ENCODE results near the gene FSIP1.

The FSIP1 gene

DNA sequence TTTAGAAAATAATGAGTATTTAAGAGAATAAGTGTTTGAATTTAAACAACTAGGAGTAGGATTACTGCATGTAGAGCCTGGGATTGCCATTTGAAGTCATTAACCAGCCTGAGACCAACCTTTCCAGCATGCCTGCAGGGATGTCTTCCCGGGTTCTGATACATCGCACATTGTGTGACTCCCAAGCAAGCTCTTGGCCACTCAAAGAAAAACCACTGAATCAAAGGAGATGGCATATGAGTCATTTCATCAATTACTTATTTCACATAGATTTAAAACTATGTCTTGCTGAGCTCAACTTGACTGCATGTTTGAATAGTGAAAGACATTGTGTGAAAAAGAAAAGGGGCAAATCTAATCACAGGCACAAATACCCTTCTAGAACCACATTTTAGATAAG, 216.8 kb downstream of the FSIP1 start:
- in situ Hi-C loops (cut with MboI; ENCODE audit: low sequenced_read_pairs, unreplicated experiment), result loop anchor here (25.0 kb wide), 1 partner anchor 254 kb away; no protein-coding TSS in a partner anchor
- TF ChIP-seq, protein P1, sequence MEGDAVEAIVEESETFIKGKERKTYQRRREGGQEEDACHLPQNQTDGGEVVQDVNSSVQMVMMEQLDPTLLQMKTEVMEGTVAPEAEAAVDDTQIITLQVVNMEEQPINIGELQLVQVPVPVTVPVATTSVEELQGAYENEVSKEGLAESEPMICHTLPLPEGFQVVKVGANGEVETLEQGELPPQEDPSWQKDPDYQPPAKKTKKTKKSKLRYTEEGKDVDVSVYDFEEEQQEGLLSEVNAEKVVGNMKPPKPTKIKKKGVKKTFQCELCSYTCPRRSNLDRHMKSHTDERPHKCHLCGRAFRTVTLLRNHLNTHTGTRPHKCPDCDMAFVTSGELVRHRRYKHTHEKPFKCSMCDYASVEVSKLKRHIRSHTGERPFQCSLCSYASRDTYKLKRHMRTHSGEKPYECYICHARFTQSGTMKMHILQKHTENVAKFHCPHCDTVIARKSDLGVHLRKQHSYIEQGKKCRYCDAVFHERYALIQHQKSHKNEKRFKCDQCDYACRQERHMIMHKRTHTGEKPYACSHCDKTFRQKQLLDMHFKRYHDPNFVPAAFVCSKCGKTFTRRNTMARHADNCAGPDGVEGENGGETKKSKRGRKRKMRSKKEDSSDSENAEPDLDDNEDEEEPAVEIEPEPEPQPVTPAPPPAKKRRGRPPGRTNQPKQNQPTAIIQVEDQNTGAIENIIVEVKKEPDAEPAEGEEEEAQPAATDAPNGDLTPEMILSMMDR (IDR thresholded peaks at IDR 0.05; ENCODE audit: borderline replicate concordance, control extremely low read depth, extremely low read depth, insufficient read depth, missing control alignments), result no peak
- no peak for DNase-seq (ENCODE audit: low spot score)

DNA sequence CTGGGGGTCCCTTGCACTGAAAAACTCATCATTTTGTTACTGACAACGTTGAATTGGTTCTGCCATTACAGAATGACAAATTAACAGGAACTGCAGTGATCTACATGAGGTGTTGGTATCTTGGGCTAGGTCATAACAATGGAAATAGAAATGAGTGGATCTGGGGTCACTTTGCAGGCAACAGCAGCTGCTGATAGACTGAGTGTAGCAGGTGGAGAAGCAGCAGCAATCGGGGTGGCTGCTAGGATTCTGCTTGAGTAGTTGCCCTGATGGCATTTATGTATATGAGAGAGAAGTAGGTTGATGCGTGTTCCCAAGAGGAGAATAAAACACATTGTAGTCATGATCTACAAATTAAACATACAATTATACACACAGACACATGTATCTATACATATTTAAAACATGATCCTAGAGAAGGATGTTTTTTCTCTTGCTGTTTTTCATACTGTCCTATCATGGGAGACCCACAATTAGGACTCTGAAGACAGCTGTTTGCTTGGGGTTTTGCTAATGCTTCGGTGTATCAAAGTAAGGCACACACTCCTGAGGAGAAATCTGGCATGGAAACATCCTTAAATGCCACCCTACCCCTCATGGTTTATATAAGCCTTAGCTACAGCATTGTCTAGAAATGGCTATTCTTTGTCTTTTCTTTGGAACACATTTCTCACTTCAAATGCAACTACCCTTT, 217.5 kb downstream of the FSIP1 start:
- TF ChIP-seq, protein P1 (IDR thresholded peaks at IDR 0.05; ENCODE audit: borderline replicate concordance, control extremely low read depth, extremely low read depth, insufficient read depth, missing control alignments), result no peak
- in situ Hi-C loops (cut with MboI; ENCODE audit: low sequenced_read_pairs, unreplicated experiment), result loop anchor here (25.0 kb wide), 1 partner anchor 253 kb away; no protein-coding TSS in a partner anchor
- DNase-seq (ENCODE audit: low spot score), result no peak

DNA sequence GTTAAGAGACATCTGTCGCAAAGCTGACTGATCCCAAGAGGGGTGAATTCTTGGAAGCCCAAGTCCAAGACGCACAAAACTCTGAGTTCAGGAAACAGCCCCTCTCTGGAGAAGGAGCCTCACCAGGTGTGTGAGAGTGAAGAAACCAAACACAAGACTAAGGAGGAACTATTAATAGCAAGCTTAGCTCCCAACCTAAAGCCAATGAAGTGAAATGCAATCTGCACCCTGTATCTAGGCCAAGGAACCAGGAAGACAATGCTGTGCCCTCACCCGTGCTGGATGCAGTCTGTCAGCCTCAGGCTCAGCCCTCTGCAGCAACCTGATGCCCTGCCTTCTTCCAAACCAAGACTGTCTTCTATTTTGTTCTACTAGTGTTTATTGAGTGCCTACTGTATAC, 224.2 kb downstream of the FSIP1 start:
- DNase-seq (ENCODE audit: low spot score), result no peak
- TF ChIP-seq, protein P1 (IDR thresholded peaks at IDR 0.05; ENCODE audit: borderline replicate concordance, control extremely low read depth, extremely low read depth, insufficient read depth, missing control alignments), result no peak
- in situ Hi-C loops (cut with MboI; ENCODE audit: low sequenced_read_pairs, unreplicated experiment), result loop anchor here (25.0 kb wide), 1 partner anchor 246 kb away; no protein-coding TSS in a partner anchor

DNA sequence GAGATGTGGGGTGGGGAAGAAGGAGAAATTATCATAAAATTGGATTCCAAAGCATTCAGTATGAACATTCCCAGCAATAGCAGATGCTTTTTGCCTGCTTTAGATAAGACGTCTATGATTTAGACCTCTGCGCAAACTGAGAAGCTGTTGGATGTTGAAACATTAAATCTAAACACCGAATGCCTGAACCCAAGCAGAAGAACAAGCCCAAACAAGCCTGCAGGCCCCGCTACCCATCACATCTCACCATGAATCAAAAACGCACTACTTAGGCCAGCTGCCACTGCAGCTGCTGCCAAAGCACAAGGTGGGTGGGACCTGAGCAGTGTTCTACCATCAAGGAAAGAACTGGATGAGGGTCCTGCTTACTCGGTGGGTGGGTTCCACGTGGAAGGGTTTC, 226.2 kb downstream of the FSIP1 start:
- TF ChIP-seq, protein P1 (IDR thresholded peaks at IDR 0.05; ENCODE audit: borderline replicate concordance, control extremely low read depth, extremely low read depth, insufficient read depth, missing control alignments), result no peak
- in situ Hi-C loops (cut with MboI; ENCODE audit: low sequenced_read_pairs, unreplicated experiment), result loop anchor here (25.0 kb wide), 1 partner anchor 244 kb away; no protein-coding TSS in a partner anchor

DNA sequence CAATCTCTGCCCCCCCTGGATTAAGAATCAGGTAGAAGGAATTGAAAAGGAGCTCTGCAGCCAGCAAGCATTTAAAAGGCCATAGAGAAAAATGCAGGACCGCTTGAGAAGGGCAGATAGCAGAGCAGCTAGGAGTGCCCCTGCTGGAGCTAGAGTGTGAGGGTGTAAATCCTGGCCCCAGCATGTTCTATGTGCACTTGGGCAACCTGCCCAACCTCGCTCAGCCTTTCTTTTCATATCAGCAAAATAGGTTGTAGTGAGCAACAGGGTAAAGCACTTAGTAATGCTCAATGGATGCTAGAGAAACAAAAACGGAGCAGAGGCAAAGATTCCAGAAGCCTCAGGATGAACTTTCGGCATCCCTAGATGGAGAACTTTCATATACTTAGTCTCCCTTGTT, 226.8 kb downstream of the FSIP1 start:
- in situ Hi-C loops (cut with MboI; ENCODE audit: low sequenced_read_pairs, unreplicated experiment), result loop anchor here (25.0 kb wide), 1 partner anchor 244 kb away; no protein-coding TSS in a partner anchor
- DNase-seq (ENCODE audit: low spot score), result no peak
- TF ChIP-seq, protein P1 (IDR thresholded peaks at IDR 0.05; ENCODE audit: borderline replicate concordance, control extremely low read depth, extremely low read depth, insufficient read depth, missing control alignments), result no peak

More for the DNA sequence above, 226.2 kb downstream of the FSIP1 start:
- no peak for DNase-seq (ENCODE audit: low spot score)

DNA sequence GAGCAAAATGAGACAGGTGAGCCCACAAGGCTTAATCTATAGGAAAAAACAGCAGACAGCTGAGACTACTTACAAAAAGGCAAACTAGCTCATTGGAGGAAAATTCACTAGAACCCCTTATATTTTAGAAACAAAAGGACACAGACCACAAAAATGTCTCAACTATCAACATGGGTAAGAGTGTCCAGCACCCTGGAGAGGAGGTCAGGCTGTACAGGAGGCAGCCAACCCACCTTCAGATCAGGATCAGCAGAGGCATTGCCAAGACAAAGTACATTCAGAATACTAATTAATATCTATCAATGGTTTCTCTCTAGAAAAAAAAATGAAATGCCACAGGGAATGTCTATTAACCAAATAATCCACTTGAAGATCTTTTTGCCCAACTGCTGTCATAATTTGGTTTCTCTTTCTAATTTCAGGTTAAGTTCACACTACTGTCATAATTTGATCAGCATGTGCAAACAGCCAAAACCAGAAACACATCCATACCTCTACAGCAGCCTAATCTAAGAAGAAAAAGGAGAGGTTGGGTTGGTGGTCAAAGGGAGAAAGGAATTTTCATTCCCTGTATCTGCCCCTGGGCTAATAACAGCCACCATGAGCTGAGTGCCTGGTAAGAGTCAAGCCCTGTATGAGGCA, 227.8 kb downstream of the FSIP1 start:
- in situ Hi-C loops (cut with MboI; ENCODE audit: low sequenced_read_pairs, unreplicated experiment), result loop anchor here (25.0 kb wide), 1 partner anchor 243 kb away; no protein-coding TSS in a partner anchor
- TF ChIP-seq, protein P1 (IDR thresholded peaks at IDR 0.05; ENCODE audit: borderline replicate concordance, control extremely low read depth, extremely low read depth, insufficient read depth, missing control alignments), result no peak
- DNase-seq (ENCODE audit: low spot score), result no peak
